ENCODE results near the gene PER3. TPM values are rescaled to one million over a fixed set of nuclear protein-coding genes. Genes with fewer than 3 reads are reported as not detected.

The PER3 gene
- total RNA-seq = 3.3 TPM

DNA sequence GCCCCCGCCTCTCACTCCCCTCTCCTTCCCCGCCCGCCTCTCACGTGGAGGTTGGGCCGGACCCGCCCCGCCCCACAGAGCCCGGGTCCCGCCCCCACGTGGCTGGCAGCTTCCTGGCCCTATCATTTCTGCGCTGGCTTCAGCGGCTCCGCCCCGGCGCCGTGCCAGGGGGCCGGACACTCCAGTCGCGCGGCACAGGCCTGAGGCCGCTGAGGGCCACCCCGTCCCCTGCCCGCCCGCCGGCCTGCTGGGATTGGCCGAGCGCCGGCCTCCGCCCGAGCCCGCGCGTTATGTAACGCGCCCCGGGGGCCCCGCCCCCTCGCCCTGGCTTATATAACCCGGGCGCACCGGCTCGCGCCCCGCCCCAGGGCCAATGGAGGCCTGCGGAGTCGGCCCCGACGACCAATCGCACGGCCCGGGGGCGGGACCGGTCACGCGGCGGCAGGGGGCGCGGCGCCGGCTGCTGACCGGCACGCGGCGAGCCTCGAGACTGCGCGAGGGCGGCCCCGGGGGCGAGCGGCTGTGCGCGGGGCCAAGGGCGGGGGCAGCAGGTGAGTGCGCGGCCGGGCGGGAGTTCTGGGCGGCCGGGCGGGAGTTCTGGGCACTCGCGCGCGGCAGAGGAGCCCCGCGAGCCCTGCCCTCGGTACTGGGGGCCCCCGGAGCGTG lies at the start of gene PER3:
Gene PER3, plus strand, starts transcription at position 466 of the 666 bp plus-strand sequence. CDS start 587 bp downstream, outside the sequence.
- DNase-seq = peak; percentile 98

DNA sequence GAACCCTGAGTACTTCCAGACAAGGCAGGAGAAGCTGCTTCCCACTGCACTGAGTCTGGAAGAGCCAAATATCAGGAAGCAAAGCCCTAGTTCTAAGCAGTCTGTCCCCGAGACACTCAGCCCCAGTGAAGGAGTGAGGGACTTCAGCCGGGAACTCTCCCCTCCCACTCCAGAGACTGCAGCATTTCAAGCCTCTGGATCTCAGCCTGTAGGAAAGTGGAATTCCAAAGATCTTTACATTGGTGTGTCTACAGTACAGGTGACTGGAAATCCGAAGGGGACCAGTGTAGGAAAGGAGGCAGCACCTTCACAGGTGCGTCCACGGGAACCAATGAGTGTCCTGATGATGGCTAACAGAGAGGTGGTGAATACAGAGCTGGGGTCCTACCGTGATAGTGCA lies 46.0 kb upstream of the PER3 start:
- no peak for DNase-seq

DNA sequence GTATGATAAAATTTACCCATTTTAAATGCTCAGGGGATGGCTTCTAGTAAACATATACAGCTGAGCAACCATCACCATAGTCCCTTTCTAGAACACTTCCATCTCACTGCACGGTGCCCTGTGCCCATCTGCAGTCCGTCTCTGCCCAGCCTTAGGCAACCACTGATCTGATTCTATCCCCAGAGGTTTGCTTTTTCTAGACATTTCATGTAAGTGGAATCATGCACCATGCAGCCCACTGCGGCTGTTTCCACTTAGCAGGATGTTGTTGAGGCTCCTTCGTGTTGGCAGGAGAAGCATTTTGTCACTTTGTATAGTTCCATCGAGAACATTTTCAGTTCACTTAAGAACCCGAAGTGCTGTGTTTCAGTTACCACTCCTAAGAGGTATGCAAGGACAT lies 40.7 kb upstream of the PER3 start:
- DNase-seq = no peak

DNA sequence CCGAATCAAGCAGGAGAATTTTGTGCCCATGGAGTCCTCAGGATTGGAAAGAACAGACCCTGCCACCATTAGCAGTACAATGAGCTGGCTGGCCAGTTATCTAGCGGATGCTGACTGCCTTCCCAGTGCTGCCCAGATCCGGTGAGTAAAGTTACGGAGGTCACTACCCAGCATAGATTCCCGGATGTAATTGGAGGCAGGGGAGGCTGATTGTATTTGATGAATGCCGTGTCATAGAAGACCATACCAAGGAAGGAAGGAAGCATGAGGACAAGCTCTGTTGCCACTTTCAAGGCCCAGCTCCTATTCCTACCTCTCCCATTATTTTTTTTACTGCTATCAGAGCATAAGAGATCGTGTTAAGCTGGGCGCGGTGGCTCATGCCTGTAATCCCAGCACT lies 39.2 kb upstream of the PER3 start:
- DNase-seq = no peak

DNA sequence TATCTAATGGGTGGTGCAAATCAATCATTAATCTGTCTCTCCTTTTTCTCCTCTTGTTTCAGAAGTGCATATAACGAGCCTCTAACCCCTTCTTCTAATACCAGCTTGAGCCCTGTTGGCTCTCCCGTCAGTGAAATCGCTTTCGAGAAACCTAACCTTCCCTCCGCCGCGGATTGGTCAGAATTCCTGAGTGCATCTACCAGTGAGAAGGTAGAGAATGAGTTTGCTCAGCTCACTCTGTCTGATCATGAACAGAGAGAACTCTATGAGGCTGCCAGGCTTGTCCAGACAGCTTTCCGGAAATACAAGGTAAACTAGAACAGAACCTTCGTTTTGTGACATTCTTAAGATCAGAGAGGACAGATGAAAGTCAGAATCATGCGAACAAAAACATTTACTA lies 38.3 kb upstream of the PER3 start:
- no peak for DNase-seq

DNA sequence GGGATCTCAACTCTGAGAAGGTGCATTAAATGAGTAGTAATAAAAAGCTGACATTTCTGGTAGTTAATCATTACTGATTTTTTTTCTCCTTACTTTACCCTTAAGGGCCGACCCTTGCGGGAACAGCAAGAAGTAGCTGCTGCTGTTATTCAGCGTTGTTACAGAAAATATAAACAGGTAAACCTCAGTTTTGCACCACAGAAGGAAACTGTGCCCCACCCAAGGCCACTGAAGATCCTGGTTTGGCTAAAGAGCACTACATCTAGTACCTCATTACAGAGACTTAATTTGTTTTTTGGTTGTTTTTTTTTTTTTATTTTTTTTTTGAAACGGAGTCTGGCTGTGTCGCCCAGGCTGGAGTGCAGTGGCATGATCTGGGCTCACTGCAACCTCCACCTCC lies 36.5 kb upstream of the PER3 start:
- DNase-seq = no peak

DNA sequence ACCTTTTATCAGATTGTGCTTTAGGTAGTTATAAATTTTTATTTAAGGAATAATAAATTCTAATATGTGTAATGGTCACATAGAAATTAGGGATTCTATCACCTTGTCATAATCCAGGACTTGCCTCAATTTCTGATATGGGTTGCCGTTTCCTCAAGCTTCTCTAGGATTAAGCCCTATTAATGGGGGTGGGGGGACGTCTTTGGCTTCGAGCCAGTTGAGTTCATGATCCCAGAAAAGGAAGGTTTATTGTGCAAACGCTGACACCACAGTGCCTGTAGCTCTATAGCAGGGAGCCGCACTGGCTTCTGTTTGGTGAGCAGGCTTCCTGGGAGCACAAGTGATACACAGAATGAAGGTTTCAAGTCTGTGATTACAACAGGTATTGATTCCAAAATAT lies 35.0 kb upstream of the PER3 start:
- no peak for DNase-seq

DNA sequence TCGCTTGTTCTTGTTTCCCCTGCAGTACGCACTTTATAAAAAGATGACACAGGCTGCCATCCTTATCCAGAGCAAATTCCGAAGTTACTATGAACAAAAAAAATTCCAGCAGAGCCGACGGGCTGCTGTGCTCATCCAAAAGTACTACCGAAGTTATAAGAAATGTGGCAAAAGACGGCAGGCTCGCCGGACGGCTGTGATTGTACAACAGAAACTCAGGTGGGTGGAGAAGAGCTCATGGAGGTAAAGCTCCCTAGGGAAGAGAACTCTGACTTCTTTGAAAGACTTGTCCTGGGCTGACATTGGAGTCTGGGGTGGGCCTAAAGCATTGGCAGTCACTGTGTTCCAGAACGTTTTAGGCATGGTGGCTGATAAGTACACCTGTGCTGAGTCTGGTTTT lies 32.9 kb upstream of the PER3 start:
- DNase-seq = no peak

DNA sequence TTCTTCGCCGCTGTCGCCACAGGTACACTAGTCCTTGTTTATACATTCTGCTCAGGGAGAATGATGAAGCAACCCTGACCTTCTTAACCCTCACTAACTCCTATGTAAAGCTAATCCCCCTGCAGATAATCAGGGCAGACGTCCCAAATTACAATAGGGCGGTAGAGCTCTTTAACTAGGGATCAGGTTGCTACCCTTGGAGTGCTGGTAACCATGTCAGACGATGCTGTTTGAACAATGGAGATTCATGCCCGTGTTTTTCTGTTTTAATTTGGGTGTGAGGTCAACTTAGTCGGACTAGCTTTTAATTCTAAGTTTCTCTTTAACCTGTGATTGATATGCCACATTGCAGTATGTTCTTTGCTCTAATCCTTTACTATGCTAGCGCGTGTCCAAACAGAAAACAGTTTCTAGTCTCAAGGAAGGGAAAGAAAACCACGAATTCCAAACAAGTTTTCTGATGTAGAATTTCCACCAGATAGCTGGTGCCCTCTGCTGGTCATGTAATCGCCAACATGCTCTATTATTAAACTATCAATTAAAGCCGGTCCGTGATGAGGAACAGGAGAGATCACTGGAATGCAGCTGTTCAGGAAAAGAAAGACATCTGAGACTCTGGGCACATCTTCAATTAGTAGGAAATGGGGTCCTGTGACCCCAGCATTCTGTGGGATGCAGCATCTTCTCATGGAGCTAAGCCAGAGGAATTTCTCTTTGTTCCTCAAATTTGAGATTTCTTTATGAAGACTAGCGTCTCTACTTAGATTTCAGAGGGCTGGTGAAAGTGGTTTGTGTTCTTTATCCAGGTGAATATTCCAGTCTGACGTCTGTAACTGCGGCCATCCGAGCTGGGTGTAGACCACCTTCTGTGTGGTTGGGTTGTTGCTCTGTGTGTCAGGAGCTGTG lies 31.3 kb upstream of the PER3 start:
- DNase-seq = peak; percentile 41

DNA sequence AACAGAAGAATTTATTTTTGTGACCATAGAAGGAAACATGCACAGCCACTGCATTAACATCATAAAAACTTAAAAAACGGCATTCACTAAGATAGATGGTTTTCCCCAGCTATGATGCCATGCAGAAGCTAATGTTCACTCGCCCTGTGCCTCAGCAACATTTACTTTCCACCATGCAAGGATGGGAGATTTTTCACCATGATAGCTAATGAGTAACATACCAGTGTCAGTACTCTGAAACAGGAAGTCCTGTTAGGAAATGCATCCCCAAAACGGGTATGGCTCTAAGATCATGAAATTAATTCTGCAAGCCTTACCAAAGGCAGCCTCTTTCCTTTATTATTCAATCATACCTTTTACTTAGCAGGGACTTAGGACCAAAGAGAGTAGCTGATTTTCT lies 30.4 kb upstream of the PER3 start:
- no peak for DNase-seq

DNA sequence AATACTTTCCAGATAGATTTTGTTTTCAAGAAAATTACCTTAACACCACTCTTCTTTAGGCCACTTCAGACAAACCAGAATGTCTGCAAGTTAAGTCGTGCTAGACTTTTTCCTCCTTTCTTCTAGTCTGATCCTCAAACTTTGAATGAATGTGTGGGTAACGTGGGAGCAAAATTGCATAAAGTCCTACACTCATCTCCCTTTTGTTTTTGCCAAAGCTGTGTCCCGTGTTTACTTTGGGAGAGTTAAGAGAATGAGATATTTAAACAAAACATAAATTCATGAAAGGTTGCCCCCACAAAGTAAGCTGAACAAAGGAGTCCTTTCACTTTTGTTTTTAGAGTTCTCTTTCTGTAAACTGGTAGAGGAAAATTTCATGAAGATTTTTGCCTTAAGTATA lies 29.9 kb upstream of the PER3 start:
- no peak for DNase-seq

DNA sequence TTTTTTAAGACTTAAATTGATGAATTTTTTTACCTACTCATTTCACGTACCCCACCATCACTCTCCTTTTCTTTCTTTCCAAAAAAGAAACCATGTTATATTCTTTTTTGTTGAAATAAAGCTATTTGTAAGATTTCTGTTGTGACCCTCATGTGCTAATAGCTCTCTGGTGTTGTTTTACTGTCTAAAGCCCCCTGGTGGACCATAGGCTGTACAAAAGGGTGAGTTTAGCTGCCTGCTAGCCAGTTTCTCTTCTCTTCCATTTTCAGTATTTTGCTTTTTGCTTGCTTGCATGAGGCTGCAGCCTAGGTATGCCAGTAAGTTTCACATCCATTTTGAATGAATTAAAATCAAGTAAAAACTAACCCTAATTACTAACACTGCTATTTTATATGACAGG lies 28.6 kb upstream of the PER3 start:
- DNase-seq = no peak

DNA sequence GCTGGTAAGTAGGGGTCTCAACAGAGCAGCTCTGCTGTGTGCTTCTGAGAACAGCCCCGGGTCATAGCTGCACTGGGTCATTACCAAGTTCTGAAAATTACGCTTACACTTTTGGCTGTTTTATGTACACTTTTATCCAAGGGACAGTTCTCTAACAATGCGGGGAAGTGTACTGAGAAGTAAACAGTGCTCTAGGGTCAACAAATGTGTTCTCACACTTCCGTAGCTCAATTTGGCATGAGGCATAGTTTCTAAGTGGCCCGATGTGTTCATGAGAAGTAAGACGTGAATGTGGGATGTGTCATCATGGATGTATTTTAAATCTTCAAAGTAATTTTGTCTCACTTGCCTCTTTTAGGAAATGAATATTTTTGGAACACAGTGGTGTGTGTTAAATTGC lies 23.8 kb upstream of the PER3 start:
- no peak for DNase-seq

DNA sequence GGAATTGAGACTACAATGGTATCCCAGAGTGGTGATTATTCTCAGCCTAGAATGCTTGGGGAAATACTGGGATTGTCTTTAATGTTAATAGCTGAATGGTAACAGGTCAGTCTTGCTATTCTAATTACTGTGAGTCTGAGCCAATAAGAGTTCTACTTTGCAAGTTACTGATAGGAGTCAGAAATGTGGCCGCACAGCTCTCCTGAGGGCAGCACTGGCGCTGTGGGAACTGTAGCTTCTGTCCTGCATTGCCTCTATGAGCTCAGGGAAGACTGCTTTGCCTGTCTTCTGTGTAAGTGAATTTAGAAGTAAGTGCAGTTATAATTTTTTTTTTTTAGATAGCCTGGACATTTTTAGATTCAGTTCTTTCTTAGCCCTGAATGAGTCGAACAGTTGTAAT lies 23.0 kb upstream of the PER3 start:
- DNase-seq = no peak

DNA sequence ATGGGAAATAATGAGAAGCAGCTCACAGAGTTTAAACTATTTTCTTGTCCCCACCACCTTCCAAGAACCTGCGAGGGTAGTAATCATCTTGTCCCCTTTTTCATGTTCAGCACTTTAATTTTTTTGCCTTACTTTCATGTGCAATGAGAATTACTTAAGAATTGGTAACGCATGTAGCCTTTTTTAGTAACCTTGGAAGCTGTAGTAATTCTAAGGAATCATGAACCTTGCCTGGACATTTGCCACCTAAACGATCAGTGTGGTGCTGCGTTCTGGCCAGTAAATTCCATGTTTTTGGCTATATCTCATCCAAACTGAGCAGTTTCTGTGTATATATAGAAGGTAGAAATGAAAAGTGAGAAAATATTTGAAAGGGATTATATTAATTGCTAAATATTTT lies 16.9 kb upstream of the PER3 start:
- DNase-seq = no peak

DNA sequence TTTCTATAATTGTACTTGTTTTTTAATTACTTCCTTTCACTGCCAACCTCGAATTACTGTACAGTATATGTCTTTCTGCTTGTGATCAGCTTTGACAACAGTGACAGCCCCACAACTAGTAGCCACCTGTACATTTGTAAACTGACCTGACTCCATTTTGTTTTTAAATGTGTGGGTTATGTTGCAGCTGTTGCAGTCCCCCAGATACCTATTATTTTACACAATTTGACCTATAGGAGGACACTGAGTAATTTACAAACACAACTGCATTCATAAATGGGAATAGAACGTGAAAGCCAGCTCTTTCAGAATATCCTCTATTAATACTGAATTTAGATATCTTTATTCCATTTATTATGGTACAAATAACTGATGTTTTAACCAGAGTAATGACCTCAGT lies 15.5 kb upstream of the PER3 start:
- DNase-seq = no peak

DNA sequence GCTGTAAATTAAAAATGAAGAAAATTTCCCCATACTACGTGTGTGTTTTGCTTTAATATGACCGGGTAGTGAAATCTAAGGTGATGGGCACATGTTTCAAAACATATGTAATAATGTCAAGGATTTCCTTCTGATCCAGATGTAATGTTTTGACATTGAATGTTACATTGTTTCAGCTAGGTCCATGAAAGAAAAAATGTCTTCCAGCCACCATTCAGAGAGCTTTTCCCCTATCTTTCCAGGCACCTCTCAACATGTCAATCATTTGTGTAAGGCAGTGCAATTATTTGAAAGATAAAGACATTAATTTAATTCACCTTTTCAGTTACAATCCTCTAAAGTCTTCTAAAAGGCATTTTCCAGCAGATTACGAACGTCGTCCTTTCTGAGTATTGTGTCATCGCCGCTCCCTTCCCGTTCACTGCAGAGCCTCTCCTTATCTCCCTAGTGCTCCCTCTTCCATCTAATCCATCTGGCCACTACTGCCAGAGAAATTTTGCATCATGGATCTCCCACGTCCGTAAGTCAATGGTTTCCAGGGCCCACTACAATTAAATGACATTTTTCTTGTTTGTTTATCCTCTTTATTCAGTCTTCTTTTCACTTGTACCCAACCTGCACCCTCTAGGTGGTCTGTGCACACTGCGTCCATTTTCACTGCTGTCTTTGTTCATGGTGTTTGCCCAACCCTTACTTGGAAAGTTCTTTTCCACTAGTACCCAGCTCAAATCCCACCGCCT lies 14.2 kb upstream of the PER3 start:
- no peak for DNase-seq

DNA sequence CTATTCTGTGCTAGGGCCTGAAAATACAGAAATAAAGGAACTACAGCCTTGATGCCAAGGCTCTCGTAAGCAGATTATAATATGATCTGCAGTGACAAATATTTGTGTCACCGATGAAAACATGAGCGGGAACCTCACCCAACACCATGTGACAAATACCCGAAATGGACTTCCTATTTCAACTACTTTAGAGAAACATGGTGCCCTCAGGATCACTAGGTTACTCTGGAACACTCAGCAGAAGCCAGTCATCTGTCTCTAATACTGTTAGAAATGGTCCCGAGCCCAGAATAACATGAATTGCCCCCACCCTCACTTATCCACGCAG lies 13.5 kb upstream of the PER3 start:
- DNase-seq = no peak

DNA sequence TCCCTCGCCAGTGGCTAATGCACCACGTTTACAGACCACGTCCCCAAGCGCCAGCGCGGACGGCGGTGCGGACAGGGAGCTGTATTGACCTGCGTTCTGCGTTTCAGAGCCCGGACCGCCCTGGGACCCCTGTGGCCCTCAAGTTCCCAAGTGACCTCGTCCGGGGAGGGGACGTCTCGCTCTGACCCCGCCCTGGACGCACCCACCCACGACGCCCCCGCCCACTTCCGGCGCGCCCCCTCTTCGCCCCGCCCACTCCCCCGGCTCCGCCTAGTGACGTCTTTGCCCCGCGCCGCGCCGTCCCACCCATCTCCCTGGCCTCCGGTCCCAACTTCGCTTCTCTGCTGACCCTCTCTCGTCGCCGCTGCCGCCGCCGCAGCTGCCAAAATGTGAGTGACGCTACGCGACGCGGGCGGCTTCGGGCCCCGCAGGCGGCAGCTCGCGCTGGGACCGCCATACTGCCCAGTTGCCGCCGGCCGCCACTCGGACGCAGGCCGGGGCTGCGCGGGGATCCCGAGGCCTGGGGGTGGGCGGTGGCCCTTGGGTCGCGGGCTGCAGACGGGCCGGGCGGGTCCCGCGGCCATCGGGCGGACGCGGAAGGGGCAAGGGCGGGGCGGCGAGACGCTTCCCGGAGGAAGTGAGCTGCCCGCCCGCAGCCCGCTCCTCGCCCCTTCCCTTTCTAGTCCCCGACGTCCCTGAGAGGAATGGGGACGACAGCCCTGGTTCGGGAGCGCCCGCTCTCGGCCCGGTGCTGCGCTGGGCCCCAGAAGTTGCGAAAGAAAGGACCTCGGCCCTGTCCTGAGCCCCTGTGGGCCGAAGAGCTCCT lies 12.9 kb upstream of the PER3 start, which contains the start of gene VAMP3:
Gene VAMP3, plus strand, starts transcription at position 300 of the 826 bp plus-strand sequence. Its CDS starts 88 bp downstream, at position 388.
- peak; percentile 87 for DNase-seq

DNA sequence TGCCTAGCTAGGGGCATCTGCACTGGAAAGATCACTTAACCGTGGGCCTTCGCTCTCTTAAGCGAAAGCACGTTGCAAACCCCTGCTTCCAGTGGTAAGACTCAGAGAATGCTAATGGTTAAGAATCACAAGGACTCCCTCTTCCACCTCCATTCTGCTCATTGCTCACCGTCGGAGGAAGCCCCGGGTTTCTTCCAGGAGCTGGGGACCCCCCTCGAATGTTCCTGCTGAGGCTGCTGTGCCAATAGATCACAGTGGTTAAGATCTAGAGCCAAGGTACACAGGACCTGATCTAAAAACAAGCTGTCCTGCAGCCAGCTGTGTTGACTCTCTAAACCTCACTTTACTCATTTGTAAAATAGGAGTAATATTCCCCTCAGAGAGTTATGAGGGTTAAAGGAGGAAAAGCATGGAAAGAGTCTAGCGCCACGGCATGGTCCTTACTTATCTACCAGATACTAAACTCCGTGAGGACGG lies 12.2 kb upstream of the PER3 start:
- no peak for DNase-seq

DNA sequence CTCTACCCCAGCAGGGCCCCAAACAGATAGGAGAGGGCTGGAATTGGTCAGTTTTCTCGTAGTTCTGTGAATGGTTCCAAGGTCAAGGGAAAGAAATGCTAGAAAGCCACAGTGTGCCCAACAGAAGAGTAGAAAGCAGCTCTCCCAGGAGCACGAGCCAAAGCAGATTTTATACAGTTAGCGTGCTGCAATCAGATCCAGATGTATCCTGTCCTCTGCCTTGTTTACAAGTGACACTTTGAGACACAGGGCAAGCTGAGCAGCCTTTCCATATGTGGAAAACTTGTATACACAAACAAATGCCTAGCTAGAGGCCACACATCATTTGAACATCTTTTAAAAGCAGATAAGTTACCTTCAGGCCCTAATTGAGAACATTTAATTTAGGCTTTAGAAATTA lies 6.5 kb upstream of the PER3 start:
- DNase-seq = no peak

DNA sequence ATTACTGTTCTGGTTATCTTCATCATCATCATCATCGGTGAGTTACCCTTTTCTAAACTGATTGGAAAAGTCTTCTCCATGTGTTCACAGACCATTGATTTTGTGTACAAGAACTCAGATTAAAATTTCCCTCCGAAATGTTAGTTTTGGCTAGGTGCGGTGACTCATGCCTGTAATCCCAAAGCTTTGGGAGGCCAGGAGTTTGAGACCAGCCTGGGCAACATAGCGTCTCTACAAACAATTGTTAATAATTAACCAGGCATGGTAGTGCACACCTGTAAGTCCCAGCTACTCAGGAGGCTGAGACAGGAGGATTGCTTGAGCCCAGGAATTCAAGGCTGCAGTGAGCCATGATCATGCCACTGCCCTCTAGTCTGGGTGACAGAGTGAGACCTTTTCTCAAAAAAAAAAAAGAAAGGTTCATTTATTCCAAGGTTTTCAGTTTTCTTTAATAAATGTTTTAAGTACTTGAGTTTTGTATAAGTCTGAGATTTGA lies 5.9 kb upstream of the PER3 start:
- no peak for DNase-seq
